Psoas muscle (tissue), 8 donors: ENCODE data around the gene PDCD1. TPM values are rescaled to one million over a fixed set of nuclear protein-coding genes. Genes with fewer than 3 reads are reported as not detected.

ENCODE experiments used
- ATAC-seq, 4 donors: fragments of 200-7000 bp; cut with Tn5 transposase; one replicate each; pipeline ENCODE4 v1.9.1; 2020; ENCODE audit warnings: moderate library complexity in 3 of 4, mild to moderate bottlenecking in 2 of 4
- DNase-seq, 2 donors: peaks; one replicate each; pipeline ENCODE4 v3.0.0-alpha.2; 2020
- H3K27ac ChIP-seq: fragments of 200-600 bp; one replicate; pipeline ENCODE4 v1.8.0; 2022
- H3K27me3 ChIP-seq, 3 donors: fragments of 200-600 bp in 1 of 3; one replicate each; pipeline versions ENCODE4 v1.6.1 to v1.8.0; 2013 to 2022; ENCODE audit warnings: low read length in 2 of 3, mild to moderate bottlenecking in 2 of 3, moderate library complexity in 1 of 3; ENCODE audit not compliant: insufficient read depth in 3 of 3
- H3K36me3 ChIP-seq, 2 donors: fragments of 200-600 bp in 1 of 2; one replicate each; pipeline versions ENCODE4 v1.6.1 to v1.8.0; 2013 to 2022; ENCODE audit warnings: low read depth in 1 of 2, mild to moderate bottlenecking in 1 of 2, moderate library complexity in 1 of 2; ENCODE audit not compliant: insufficient read depth in 1 of 2
- H3K4me1 ChIP-seq: fragments of 200-600 bp; one replicate; pipeline ENCODE4 v1.8.0; 2022
- H3K4me3 ChIP-seq: fragments of 200-600 bp; one replicate; pipeline ENCODE4 v1.8.0; 2022; ENCODE audit warnings: mild to moderate bottlenecking
- H3K9me3 ChIP-seq: fragments of 200-600 bp; one replicate; pipeline ENCODE4 v1.8.0; 2022
- WGBS, 3 donors: extraction: QIAGEN DNeasy Blood & Tissue Kit; methylation state at CpG; one replicate each; pipeline versions ENCODE4 v1.1.6 to v1.1.7; 2013; 5-methylcytosine and 5-hydroxymethylcytosine counted together
- intact Hi-C, 2 donors: fragments of 100-400 bp; cut with DNase I; formaldehyde crosslinking; loops; one replicate each; pipeline versions ENCODE4 v1.11.0 to v1.14.2; 2022
- polyA plus RNA-seq, 3 donors: library from polyadenylated mRNA; stranded (reverse); fragments of 200-250 nt; gene quantifications; one replicate each; pipeline ENCODE4 v1.2.3, GENCODE V29; 2013
- total RNA-seq, 4 donors: library from RNA; stranded (reverse); fragmentation: NEBNext Ultra II Directional in 2 of 4; extraction: Animal tissue kit (Norgen Biotek cat#: 25700) in 2 of 4; gene quantifications; one replicate each; pipeline versions ENCODE4 v1.2.1 to v1.2.4, GENCODE V29; 2021 to 2023
- TF ChIP-seq, protein P1 (sequence below): fragments of 200-600 bp; IDR thresholded peaks from one replicate; pipeline ENCODE4 v1.8.0; 2022; ENCODE audit warnings: antibody characterized with exemption
- donor health status: healthy with polysubstance abuse.
- donor health status: DM: no; HTN: no; CAD: no; lungs with moderate emphysema.
- donor health status: Bipolar disorder and iron deficiency.
- donor health status: healthy.
- donor health status: DM: yes; HTN: yes; CAD: no.
- donor health status: DM: no; HTN: no; CAD: no.
- donor health status: DM: no; HTN: no; CAD: no.
- donor health status: DM: yes; HTN: yes; CAD: no.

Gene PDCD1
- total and polyA plus RNA-seq, 7 donors = 0.03 to 0.30 (median 0.06) TPM; not detected in 2

DNA sequence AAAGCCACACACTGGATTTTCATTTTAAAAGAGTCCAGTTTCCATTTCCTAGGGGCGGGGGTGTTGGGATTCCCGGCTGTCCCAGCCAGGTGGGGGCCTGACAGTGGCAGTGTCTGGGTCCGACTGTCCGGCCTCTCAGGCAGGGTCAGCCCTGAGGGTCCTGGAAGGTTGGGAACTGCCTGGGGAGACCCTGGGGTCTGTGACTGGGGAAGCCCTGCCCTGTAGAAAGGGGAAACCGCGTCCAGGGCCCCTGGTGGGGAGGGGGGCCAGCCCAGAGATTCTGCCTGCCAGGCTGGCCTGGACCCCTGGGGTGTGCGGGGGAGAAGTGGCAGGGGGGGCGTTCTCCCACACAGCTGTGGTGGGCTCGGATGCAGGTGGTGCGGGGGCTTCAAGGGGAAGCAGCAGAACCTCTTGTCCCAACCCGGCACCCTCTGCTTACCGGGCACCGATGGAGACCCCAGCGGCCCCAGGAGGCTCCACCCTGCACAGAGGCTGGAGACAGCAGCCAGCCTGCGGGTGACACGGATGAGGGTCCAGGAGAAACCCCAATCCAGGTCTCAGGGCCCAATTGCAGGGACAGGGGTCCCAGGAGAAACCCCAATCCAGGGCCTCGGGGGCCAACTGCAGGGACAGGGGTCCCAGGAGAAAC, 15.7 kb upstream of the PDCD1 start:
- Histone ChIP-seq H3K36me3 (no peaks in the 10 kb centered on the region), H3K27me3 (peaks cover 0 to 11% (median 2%) of the 10 kb centered on the region in 3 donors), H3K27ac (no peak overlapping the region), H3K9me3 (no peaks in the 10 kb centered on the region), H3K4me3 (no peak overlapping the region), H3K4me1 (no peaks in the 10 kb centered on the region)
- DNase-seq (no peak), ATAC-seq (no peak)
- TF ChIP-seq, protein P1, sequence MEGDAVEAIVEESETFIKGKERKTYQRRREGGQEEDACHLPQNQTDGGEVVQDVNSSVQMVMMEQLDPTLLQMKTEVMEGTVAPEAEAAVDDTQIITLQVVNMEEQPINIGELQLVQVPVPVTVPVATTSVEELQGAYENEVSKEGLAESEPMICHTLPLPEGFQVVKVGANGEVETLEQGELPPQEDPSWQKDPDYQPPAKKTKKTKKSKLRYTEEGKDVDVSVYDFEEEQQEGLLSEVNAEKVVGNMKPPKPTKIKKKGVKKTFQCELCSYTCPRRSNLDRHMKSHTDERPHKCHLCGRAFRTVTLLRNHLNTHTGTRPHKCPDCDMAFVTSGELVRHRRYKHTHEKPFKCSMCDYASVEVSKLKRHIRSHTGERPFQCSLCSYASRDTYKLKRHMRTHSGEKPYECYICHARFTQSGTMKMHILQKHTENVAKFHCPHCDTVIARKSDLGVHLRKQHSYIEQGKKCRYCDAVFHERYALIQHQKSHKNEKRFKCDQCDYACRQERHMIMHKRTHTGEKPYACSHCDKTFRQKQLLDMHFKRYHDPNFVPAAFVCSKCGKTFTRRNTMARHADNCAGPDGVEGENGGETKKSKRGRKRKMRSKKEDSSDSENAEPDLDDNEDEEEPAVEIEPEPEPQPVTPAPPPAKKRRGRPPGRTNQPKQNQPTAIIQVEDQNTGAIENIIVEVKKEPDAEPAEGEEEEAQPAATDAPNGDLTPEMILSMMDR = no peak
- 88 to 92% (median 90%) methylated on average over 15 to 17 of the region's 17 CpGs for WGBS, 3 donors
- intact Hi-C loops = no loop called here

DNA sequence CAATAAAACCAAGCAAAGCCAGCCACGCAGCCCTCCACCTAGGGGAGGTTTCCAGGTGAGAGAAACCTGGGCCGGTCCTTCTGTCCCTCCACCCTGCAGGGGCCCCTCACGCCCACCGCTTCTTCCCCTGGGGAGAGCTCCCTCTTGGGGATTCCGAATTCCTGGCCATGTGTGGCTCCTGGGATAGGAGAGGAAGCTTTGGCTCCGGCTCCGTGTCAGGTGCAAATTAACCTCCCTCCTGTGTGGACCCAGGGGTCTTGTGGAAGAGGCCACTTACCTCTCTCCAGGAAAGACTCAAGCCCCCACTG, 15.1 kb upstream of the PDCD1 start:
- intact Hi-C loops = no loop called here
- DNase-seq (no peak), ATAC-seq (no peak)
- Histone ChIP-seq H3K36me3 (no peaks in the 10 kb centered on the region), H3K9me3 (no peaks in the 10 kb centered on the region), H3K4me3 (no peak overlapping the region), H3K27ac (no peak overlapping the region), H3K27me3 (peaks cover 0 to 13% (median 2%) of the 10 kb centered on the region in 3 donors), H3K4me1 (no peaks in the 10 kb centered on the region)
- WGBS, 3 donors = 81 to 94% (median 88%) methylated on average over 7 of the region's 7 CpGs
- TF ChIP-seq, protein P1 = no peak

DNA sequence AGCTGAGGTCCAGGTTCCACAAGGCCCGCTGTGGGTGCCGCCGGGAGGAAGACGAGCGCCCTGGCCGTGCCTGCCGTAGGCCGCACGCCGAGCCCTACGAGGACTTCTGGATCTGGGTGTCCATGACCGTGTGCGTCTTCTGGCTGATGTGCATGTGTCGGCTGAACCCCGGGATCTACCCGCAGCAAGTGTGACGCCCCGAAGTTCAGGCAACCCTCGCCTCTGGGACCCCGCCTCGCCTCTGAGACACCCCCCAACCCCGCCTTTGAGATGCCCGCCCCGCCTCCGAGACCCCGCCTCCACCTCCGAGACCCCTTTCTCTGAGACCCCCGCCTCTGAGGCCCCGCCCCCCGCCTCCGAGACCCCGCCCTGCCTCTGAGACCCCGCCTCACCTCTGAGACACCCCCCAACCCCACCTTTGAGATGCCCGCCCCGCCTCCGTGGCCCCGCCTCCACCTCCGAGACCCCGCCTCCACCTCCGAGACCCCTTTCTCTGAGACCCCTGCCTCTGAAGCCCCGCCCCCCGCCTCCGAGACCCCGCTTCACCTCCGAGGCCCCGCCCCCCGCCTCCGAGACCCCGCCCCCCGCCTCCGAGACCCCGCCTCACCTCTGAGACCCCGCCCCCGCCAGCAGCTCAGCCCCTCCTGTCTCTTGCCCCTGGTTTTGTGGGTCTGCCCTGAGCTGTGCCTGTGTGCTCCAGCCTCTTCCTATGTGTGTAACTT, 14.5 kb upstream of the PDCD1 start:
- ATAC-seq = no peak
- WGBS, 3 donors = 91 to 94% (median 92%) methylated on average over 30 to 54 of the region's 54 CpGs

DNA sequence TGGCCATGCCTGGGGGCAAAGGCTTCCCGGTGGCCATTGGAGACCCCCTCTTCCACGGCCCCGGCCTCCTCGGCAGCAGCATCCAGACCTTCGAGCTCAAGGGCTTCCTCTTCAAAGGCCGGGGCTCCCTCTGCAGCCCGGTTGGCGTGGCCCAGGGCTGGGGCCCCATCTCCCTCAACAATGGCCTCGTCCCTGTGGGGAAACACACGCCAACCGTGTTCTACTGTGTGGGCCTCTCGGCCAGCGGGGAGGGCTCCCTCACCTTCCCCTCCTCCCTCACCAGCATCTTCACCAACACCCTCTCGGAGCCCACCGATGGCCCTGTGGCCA, 13.6 kb upstream of the PDCD1 start:
- Histone ChIP-seq H3K27ac (no peak overlapping the region), H3K4me3 (no peak overlapping the region), H3K9me3 (no peaks in the 10 kb centered on the region), H3K27me3 (peaks cover 0 to 21% (median 3%) of the 10 kb centered on the region in 3 donors), H3K4me1 (no peaks in the 10 kb centered on the region), H3K36me3 (no peaks in the 10 kb centered on the region)
- DNase-seq (peak in 1 of 2 donors; percentile 2), ATAC-seq (no peak)
- WGBS, 3 donors = 83 to 88% (median 86%) methylated on average over 13 to 15 of the region's 15 CpGs
- intact Hi-C loops = no loop called here
- TF ChIP-seq, protein P1 = no peak

More for the DNA sequence above, 14.5 kb upstream of the PDCD1 start:
- Histone ChIP-seq H3K27me3 (peaks cover 0 to 13% (median 2%) of the 10 kb centered on the region in 3 donors), H3K4me1 (no peaks in the 10 kb centered on the region), H3K4me3 (no peak overlapping the region), H3K36me3 (no peaks in the 10 kb centered on the region), H3K27ac (no peak overlapping the region), H3K9me3 (no peaks in the 10 kb centered on the region)
- intact Hi-C loops = no loop called here
- TF ChIP-seq, protein P1 = no peak
- peak in 1 of 2 donors; percentile 14 for DNase-seq
